GM23338 (cell line): ENCODE measurements around the gene ATF6. TPM values are rescaled to one million over a fixed set of nuclear protein-coding genes. Genes with fewer than 3 reads are reported as not detected.

Source experiments
- ATAC-seq: fragments of 200-7000 bp; cut with Tn5 transposase; 3 replicates; pipeline ENCODE4 v1.9.1; 2020
- DNase-seq: peaks from one replicate; pipeline ENCODE4 v3.0.0-alpha.2; 2015; ENCODE audit warnings: low spot score
- H2AFZ ChIP-seq: fragments of 200-600 bp; sonication (generic); 2 replicates; pipeline ENCODE4 v1.8.0; 2016; ENCODE audit warnings: antibody characterized with exemption, mild to moderate bottlenecking, moderate library complexity
- H3F3A ChIP-seq: fragments of 200-600 bp; sonication (generic); replicated peaks from 2 replicates; pipeline ENCODE4 v1.8.0; 2017; ENCODE audit warnings: antibody characterized with exemption, mixed run types, low read depth
- H3K27ac ChIP-seq: fragments of 200-600 bp; sonication (generic); 2 replicates; pipeline ENCODE4 v1.6.1; 2016; ENCODE audit warnings: low read depth
- H3K27me3 ChIP-seq: fragments of 200-600 bp; sonication (generic); 2 replicates; pipeline ENCODE4 v1.8.0; 2016; ENCODE audit warnings: mild to moderate bottlenecking, mixed run types, moderate library complexity; ENCODE audit not compliant: insufficient read depth
- H3K36me3 ChIP-seq: fragments of 200-600 bp; sonication (generic); 2 replicates; pipeline ENCODE4 v1.8.0; 2016; ENCODE audit warnings: mild to moderate bottlenecking; ENCODE audit not compliant: insufficient read depth
- H3K4me1 ChIP-seq: fragments of 200-600 bp; sonication (generic); 2 replicates; pipeline ENCODE4 v1.8.0; 2016; ENCODE audit warnings: mild to moderate bottlenecking, moderate library complexity; ENCODE audit not compliant: insufficient read depth
- H3K4me2 ChIP-seq: fragments of 200-600 bp; sonication (generic); 2 replicates; pipeline ENCODE4 v1.7.1; 2017; ENCODE audit warnings: mixed run types
- H3K4me3 ChIP-seq: fragments of 200-600 bp; sonication (generic); 2 replicates; pipeline ENCODE4 v1.6.1; 2016; ENCODE audit warnings: mixed run types
- H3K79me2 ChIP-seq: fragments of 200-600 bp; sonication (generic); replicated peaks from 2 replicates; pipeline ENCODE4 v1.8.0; 2017; ENCODE audit warnings: mild to moderate bottlenecking; ENCODE audit not compliant: insufficient read depth
- H3K9me2 ChIP-seq: fragments of 200-600 bp; sonication (generic); 2 replicates; pipeline ENCODE4 v1.8.0; 2017; ENCODE audit not compliant: insufficient read depth
- H4K20me1 ChIP-seq: fragments of 200-600 bp; sonication (generic); replicated peaks from 2 replicates; pipeline ENCODE4 v1.8.0; 2017; ENCODE audit warnings: mild to moderate bottlenecking; ENCODE audit not compliant: insufficient read depth
- H3K27ac Mint-ChIP-seq: 2 replicates; pipeline ENCODE4 v1.8.0; 2020; ENCODE audit warnings: inconsistent platforms, mild to moderate bottlenecking, moderate library complexity, mixed read lengths
- H3K27me3 Mint-ChIP-seq: 3 replicates; pipeline ENCODE4 v1.8.0; 2022; ENCODE audit warnings: low read depth, mild to moderate bottlenecking, moderate library complexity, mixed read lengths, inconsistent platforms; ENCODE audit not compliant: insufficient read depth, poor library complexity
- H3K36me3 Mint-ChIP-seq: 3 replicates; pipeline ENCODE4 v1.8.0; 2021; ENCODE audit warnings: low read depth, mild to moderate bottlenecking, inconsistent platforms, moderate library complexity, mixed read lengths
- H3K4me1 Mint-ChIP-seq: 3 replicates; pipeline ENCODE4 v1.8.0; 2020; ENCODE audit warnings: mild to moderate bottlenecking, inconsistent platforms, mixed read lengths
- H3K4me3 Mint-ChIP-seq: 3 replicates; pipeline ENCODE4 v1.8.0; 2021; ENCODE audit warnings: moderate library complexity, mild to moderate bottlenecking, inconsistent platforms, mixed read lengths
- H3K9me3 Mint-ChIP-seq: 3 replicates; pipeline ENCODE4 v1.8.0; 2020; ENCODE audit warnings: moderate library complexity, mild to moderate bottlenecking, inconsistent platforms, mixed read lengths
- CREB1 ChIP-seq: fragments of 250-450 bp; sonication (Bioruptor Pico); IDR thresholded peaks from 2 replicates; pipeline ENCODE4 v1.5.0; 2020; ENCODE audit warnings: low read depth, mild to moderate bottlenecking, moderate library complexity
- CTCF ChIP-seq, 2 experiments: fragments of 200-600 bp in 1 of 2; sonication (generic) in 1 of 2; conservative IDR thresholded peaks; 2 replicates each; pipeline versions ENCODE4 v1.5.1 to v1.6.1; 2016 to 2017; ENCODE audit warnings: antibody characterized with exemption in 2 of 2, low read depth in 2 of 2, mild to moderate bottlenecking in 2 of 2, moderate library complexity in 1 of 2
- ETS1 ChIP-seq: IDR thresholded peaks from 2 replicates; pipeline ENCODE4 v1.6.1; 2016; ENCODE audit warnings: antibody characterized with exemption
- EZH2 ChIP-seq: fragments of 200-600 bp; sonication (generic); IDR thresholded peaks from one replicate; pipeline ENCODE4 v1.8.0; 2017; ENCODE audit warnings: antibody characterized with exemption, mild to moderate bottlenecking, low read depth; ENCODE audit not compliant: unreplicated experiment
- EZH2phosphoT487 ChIP-seq: fragments of 200-600 bp; sonication (generic); IDR thresholded peaks from one replicate; pipeline ENCODE4 v1.8.1; 2018; ENCODE audit warnings: antibody characterized with exemption; ENCODE audit not compliant: unreplicated experiment
- JUNB ChIP-seq: IDR thresholded peaks from one replicate; pipeline ENCODE4 v1.6.1; 2016; ENCODE audit warnings: antibody characterized with exemption; ENCODE audit not compliant: unreplicated experiment
- NANOG ChIP-seq: IDR thresholded peaks from 2 replicates; pipeline ENCODE4 v1.6.1; 2016; ENCODE audit warnings: antibody characterized with exemption, borderline replicate concordance
- POLR2AphosphoS5 ChIP-seq: IDR thresholded peaks from 2 replicates; pipeline ENCODE4 v1.6.1; 2016; ENCODE audit warnings: antibody characterized with exemption, low read depth
- REST ChIP-seq: IDR thresholded peaks from one replicate; pipeline ENCODE4 v1.6.1; 2018; ENCODE audit warnings: antibody characterized with exemption; ENCODE audit not compliant: unreplicated experiment
- STAT1 ChIP-seq: IDR thresholded peaks from one replicate; pipeline ENCODE4 v1.6.1; 2016; ENCODE audit warnings: antibody characterized with exemption; ENCODE audit not compliant: unreplicated experiment
- ZNF114 ChIP-seq: fragments of 250-450 bp; sonication (Bioruptor Pico); IDR thresholded peaks from 2 replicates; pipeline ENCODE4 v1.5.0; 2020; ENCODE audit warnings: mild to moderate bottlenecking, moderate library complexity
- ZNF331 ChIP-seq: fragments of 250-450 bp; sonication (Bioruptor Pico); IDR thresholded peaks from 2 replicates; pipeline ENCODE4 v1.5.0; 2020; ENCODE audit warnings: low read depth, mild to moderate bottlenecking, moderate library complexity
- polyA plus RNA-seq: library from polyadenylated mRNA; unstranded; fragments of >200 nt; fragmentation: Nextera tagmentation; extraction: Ambion mirVana; gene quantifications from 2 replicates; pipeline ENCODE4 v1.2.1, GENCODE V29; 2016
- total RNA-seq: library from RNA; depleted of rRNA; stranded (reverse); fragments of >200 nt; shearing (Covaris generic); gene quantifications from 2 replicates; pipeline ENCODE4 v1.2.3, GENCODE V29; 2014
- TF ChIP-seq, protein P1 (sequence below): fragments of 250-450 bp; sonication (Bioruptor Pico); IDR thresholded peaks from 2 replicates; pipeline ENCODE4 v1.5.0; 2020; ENCODE audit warnings: mild to moderate bottlenecking, moderate library complexity

ATF6 gene
- total and polyA plus RNA-seq, 2 experiments from 2014 or later, result 5.0 to 13.5 TPM

- no peaks in the 10 kb centered on the region for H3K27me3 Mint-ChIP-seq
- H3K79me2 ChIP-seq, result no peaks in the 10 kb centered on the region
- no peaks in the 10 kb centered on the region for H3K4me1 ChIP-seq
- no peaks in the 10 kb centered on the region for H3K4me1 Mint-ChIP-seq
- peaks cover 3% of the 10 kb centered on the region for H3K9me3 Mint-ChIP-seq
- H3K4me2 ChIP-seq, result no peak overlapping the region
- no peak overlapping the region for H3K4me3 ChIP-seq
- H3K4me3 Mint-ChIP-seq, result no peak overlapping the region
- H4K20me1 ChIP-seq, result no peaks in the 10 kb centered on the region
- H3K27ac Mint-ChIP-seq, result no peak overlapping the region
- no peak overlapping the region for H2AFZ ChIP-seq
- TF ChIP-seq EZH2phosphoT487 (no peak), EZH2 (no peak), STAT1 (no peak), NANOG (no peak), ZNF114 (CRISPR knock-in tag) (no peak), ZNF331 (CRISPR knock-in tag) (no peak), CTCF (conservative IDR thresholded peaks at IDR 0.05; ENCODE audit: low read depth in 2 of 2) (no peak), POLR2AphosphoS5 (no peak), ETS1 (no peak), REST (no peak), CREB1 (CRISPR knock-in tag) (no peak), JUNB (no peak)
- TF ChIP-seq, protein P1, sequence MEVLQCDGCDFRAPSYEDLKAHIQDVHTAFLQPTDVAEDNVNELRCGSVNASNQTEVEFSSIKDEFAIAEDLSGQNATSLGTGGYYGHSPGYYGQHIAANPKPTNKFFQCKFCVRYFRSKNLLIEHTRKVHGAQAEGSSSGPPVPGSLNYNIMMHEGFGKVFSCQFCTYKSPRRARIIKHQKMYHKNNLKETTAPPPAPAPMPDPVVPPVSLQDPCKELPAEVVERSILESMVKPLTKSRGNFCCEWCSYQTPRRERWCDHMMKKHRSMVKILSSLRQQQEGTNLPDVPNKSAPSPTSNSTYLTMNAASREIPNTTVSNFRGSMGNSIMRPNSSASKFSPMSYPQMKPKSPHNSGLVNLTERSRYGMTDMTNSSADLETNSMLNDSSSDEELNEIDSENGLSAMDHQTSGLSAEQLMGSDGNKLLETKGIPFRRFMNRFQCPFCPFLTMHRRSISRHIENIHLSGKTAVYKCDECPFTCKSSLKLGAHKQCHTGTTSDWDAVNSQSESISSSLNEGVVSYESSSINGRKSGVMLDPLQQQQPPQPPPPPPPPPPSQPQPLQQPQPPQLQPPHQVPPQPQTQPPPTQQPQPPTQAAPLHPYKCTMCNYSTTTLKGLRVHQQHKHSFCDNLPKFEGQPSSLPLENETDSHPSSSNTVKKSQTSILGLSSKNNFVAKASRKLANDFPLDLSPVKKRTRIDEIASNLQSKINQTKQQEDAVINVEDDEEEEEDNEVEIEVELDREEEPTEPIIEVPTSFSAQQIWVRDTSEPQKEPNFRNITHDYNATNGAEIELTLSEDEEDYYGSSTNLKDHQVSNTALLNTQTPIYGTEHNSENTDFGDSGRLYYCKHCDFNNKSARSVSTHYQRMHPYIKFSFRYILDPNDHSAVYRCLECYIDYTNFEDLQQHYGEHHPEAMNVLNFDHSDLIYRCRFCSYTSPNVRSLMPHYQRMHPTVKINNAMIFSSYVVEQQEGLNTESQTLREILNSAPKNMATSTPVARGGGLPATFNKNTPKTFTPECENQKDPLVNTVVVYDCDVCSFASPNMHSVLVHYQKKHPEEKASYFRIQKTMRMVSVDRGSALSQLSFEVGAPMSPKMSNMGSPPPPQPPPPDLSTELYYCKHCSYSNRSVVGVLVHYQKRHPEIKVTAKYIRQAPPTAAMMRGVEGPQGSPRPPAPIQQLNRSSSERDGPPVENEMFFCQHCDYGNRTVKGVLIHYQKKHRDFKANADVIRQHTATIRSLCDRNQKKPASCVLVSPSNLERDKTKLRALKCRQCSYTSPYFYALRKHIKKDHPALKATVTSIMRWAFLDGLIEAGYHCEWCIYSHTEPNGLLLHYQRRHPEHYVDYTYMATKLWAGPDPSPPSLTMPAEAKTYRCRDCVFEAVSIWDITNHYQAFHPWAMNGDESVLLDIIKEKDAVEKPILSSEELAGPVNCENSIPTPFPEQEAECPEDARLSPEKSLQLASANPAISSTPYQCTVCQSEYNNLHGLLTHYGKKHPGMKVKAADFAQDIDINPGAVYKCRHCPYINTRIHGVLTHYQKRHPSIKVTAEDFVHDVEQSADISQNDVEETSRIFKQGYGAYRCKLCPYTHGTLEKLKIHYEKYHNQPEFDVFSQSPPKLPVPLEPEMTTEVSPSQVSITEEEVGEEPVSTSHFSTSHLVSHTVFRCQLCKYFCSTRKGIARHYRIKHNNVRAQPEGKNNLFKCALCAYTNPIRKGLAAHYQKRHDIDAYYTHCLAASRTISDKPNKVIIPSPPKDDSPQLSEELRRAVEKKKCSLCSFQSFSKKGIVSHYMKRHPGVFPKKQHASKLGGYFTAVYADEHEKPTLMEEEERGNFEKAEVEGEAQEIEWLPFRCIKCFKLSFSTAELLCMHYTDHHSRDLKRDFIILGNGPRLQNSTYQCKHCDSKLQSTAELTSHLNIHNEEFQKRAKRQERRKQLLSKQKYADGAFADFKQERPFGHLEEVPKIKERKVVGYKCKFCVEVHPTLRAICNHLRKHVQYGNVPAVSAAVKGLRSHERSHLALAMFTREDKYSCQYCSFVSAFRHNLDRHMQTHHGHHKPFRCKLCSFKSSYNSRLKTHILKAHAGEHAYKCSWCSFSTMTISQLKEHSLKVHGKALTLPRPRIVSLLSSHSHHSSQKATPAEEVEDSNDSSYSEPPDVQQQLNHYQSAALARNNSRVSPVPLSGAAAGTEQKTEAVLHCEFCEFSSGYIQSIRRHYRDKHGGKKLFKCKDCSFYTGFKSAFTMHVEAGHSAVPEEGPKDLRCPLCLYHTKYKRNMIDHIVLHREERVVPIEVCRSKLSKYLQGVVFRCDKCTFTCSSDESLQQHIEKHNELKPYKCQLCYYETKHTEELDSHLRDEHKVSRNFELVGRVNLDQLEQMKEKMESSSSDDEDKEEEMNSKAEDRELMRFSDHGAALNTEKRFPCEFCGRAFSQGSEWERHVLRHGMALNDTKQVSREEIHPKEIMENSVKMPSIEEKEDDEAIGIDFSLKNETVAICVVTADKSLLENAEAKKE (CRISPR knock-in tag), result no peak
- H3F3A ChIP-seq, result no peaks in the 10 kb centered on the region
- no peaks in the 10 kb centered on the region for H3K9me2 ChIP-seq
- H3K27me3 ChIP-seq, result no peaks in the 10 kb centered on the region
- DNase-seq (no peak), ATAC-seq (no peak)
- H3K36me3 ChIP-seq, result no peaks in the 10 kb centered on the region
- no peak overlapping the region for H3K27ac ChIP-seq
- peaks cover 12% of the 10 kb centered on the region; the same call in 2 of the 3 replicates for H3K36me3 Mint-ChIP-seq
These were observed 231.0 kb downstream of the ATF6 start for GRCh38 chr1:161997152-161997551.
